ES-I3 (cell line): ENCODE measurements around the gene IL36G.

ENCODE experiments used
- H3K36me3 ChIP-seq: 2 replicates; pipeline ENCODE4 v1.6.1; 2013; ENCODE audit warnings: mild to moderate bottlenecking, low read length, control low read depth, moderate library complexity; ENCODE audit not compliant: insufficient read depth
- H3K4me1 ChIP-seq: 2 replicates; pipeline ENCODE4 v1.6.1; 2013; ENCODE audit warnings: mild to moderate bottlenecking, control low read depth, low read length; ENCODE audit not compliant: insufficient read depth
- H3K9ac ChIP-seq: 2 replicates; pipeline ENCODE4 v1.6.1; 2013; ENCODE audit warnings: low read depth, mild to moderate bottlenecking, low read length, moderate library complexity
- H3K9me3 ChIP-seq: 2 replicates; pipeline ENCODE4 v1.6.1; 2013; ENCODE audit warnings: mild to moderate bottlenecking, low read length, moderate library complexity; ENCODE audit not compliant: control insufficient read depth, insufficient read depth

IL36G gene

DNA sequence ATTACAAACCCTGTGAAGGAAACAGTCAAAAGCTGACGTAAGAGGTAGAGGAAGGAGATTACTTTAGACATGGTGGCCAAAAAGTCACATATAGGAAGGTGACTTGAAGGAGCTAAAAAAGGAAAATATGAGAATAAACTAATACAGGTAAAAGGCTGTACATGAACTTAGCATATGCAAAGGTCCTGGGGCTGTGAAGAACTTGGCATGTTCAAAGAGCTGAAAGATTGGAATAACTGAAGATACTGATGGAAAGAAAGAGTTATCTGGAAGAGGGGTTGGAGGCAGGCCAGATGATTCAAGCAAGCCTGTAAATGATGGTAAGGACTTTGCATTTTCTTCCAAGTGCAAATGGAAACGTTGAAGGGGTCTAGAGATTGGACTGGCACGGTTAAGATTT is 40.7 kb downstream of the IL36G start:
- Histone ChIP-seq H3K9ac (no peak overlapping the region), H3K9me3 (no peaks in the 10 kb centered on the region; the same call in 1 of the 2 replicates), H3K36me3 (no peaks in the 10 kb centered on the region), H3K4me1 (no peaks in the 10 kb centered on the region)

DNA sequence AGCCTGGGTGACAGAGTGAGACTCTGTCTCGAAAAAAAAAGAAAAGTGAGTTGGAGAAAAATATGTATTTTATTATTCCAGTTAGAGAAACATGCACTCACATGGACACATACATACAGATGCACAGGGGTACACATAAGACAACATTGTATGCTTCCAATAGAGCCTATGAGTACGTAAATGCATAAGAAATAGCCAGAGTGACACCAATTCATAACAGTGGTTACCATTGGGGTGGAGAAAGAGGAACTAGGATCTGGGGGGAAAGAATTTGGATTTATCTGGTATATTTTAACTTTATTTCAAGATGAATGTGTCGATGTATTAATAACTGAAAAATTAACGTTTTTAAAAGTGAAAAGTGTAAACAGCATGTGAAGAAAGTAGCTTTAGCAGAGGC is 43.5 kb downstream of the IL36G start:
- Histone ChIP-seq H3K4me1 (no peaks in the 10 kb centered on the region), H3K9me3 (no peaks in the 10 kb centered on the region; the same call in 1 of the 2 replicates), H3K36me3 (no peaks in the 10 kb centered on the region), H3K9ac (no peak overlapping the region)

GRCh38 chr2:113024764-113025163 is 47.0 kb downstream of the IL36G start:
- H3K9me3 ChIP-seq: no peaks in the 10 kb centered on the region
- H3K9ac ChIP-seq: no peak overlapping the region
- no peaks in the 10 kb centered on the region; the same call in 1 of the 2 replicates for H3K4me1 ChIP-seq
- H3K36me3 ChIP-seq: no peaks in the 10 kb centered on the region

GRCh38 chr2:113025737-113026136 is 47.9 kb downstream of the IL36G start:
- Histone ChIP-seq H3K4me1 (no peaks in the 10 kb centered on the region; the same call in 1 of the 2 replicates), H3K9ac (no peak overlapping the region), H3K36me3 (no peaks in the 10 kb centered on the region), H3K9me3 (no peaks in the 10 kb centered on the region)

GRCh38 chr2:113027691-113028090 is 49.9 kb downstream of the IL36G start:
- no peaks in the 10 kb centered on the region for H3K36me3 ChIP-seq

DNA sequence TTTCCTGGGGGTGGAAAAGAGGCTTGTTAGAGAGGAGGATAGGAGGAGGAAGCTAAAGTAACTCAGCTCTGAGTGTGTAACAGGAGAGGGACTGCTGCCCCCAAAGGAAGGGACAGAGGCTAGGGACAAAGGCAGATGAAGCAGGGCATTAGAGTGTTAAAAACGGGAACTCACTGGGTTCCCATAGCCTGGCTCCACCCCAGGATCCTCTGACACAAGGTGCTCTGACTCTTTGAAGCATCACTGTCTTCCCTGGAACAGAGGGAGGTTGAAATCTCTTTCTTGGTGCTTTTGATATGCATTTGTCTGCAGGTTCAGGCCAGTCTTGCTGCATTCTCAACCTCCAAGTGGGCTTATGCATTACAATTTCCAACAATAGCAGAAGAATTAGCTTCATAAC is 50.3 kb downstream of the IL36G start:
- Histone ChIP-seq H3K36me3 (no peaks in the 10 kb centered on the region), H3K9ac (no peak overlapping the region), H3K4me1 (no peaks in the 10 kb centered on the region; the same call in 1 of the 2 replicates), H3K9me3 (no peaks in the 10 kb centered on the region)

More at GRCh38 chr2:113027691-113028090, 49.9 kb downstream of the IL36G start:
- Histone ChIP-seq H3K4me1 (no peaks in the 10 kb centered on the region; the same call in 1 of the 2 replicates), H3K9ac (no peak overlapping the region), H3K9me3 (no peaks in the 10 kb centered on the region)

DNA sequence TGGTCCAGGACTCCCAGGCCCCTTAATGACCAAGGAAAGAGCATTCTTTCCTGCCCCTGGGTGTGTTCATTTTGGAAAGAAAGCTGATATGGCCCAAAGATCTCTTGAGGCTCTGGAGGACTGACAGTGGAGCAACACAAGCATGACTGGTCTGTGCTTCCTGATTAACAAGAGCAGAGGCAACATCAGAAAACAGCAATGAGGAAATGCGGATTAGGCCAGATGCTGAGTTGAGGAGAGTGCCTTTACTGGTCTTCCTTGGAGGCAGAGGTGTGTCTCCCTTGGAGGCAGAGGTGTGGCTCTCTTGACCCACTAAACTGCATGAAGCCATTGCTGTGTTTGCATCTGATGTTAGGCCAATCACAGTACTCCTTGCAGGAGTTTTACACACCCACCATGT is 54.9 kb downstream of the IL36G start:
- H3K36me3 ChIP-seq: no peaks in the 10 kb centered on the region
- H3K9ac ChIP-seq: no peak overlapping the region
- no peaks in the 10 kb centered on the region for H3K9me3 ChIP-seq
- no peaks in the 10 kb centered on the region; the same call in 1 of the 2 replicates for H3K4me1 ChIP-seq

- H3K4me1 ChIP-seq: no peaks in the 10 kb centered on the region
- no peak overlapping the region for H3K9ac ChIP-seq
- H3K9me3 ChIP-seq: no peaks in the 10 kb centered on the region
- H3K36me3 ChIP-seq: no peaks in the 10 kb centered on the region
These were observed 56.2 kb downstream of the IL36G start for GRCh38 chr2:113034016-113034415.
